K562 (cell line): Measurements from ENCODE around the gene RUFY2.

Source experiments
- ELF4 ChIP-seq: fragments of 450-650 bp; formaldehyde crosslinking; IDR thresholded peaks from 2 replicates; pipeline ENCODE4 v1.4.0; 2022; ENCODE audit warnings: missing genetic modification characterization
- FOXA1 ChIP-seq: fragments of 450-650 bp; IDR thresholded peaks from 2 replicates; pipeline ENCODE4 v1.6.1; 2016; ENCODE audit warnings: mild to moderate bottlenecking, borderline replicate concordance
- FOXJ3 ChIP-seq: sonication (generic); formaldehyde crosslinking; IDR thresholded peaks from 2 replicates; pipeline ENCODE4 v1.4.0; 2020; ENCODE audit warnings: mild to moderate bottlenecking, missing genetic modification reagents
- JUND ChIP-seq, 2 experiments: IDR thresholded peaks; 2 replicates in 1 of 2; 3 replicates in 1 of 2; pipeline ENCODE4 v1.6.1; 2011; ENCODE audit warnings: borderline replicate concordance in 2 of 2, low read depth in 2 of 2, low read length in 2 of 2, improper control_type of control experiment in 1 of 2, missing biosample characterization in 1 of 2, missing genetic modification characterization in 1 of 2, missing genetic modification reagents in 1 of 2
- MXI1 ChIP-seq: IDR thresholded peaks from 2 replicates; pipeline ENCODE4 v1.6.1; 2011; ENCODE audit warnings: low read depth, mild to moderate bottlenecking, improper control_type of control experiment, low read length
- PHF8 ChIP-seq: fragments of 200-600 bp; sonication (generic); IDR thresholded peaks from 2 replicates; pipeline ENCODE4 v1.6.1; 2012; ENCODE audit warnings: mixed run types, mild to moderate bottlenecking, inconsistent platforms, low read length, moderate library complexity, borderline replicate concordance
- RCOR1 ChIP-seq, 2 experiments: IDR thresholded peaks; 2 replicates each; pipeline ENCODE4 v1.6.1; 2012; ENCODE audit warnings: low read depth in 2 of 2, low read length in 2 of 2, borderline replicate concordance in 1 of 2, improper control_type of control experiment in 1 of 2
- ZKSCAN8 ChIP-seq: fragments of 200-800 bp; sonication (Bioruptor generic); IDR thresholded peaks from 2 replicates; pipeline ENCODE4 v1.6.1; 2016; ENCODE audit warnings: missing genetic modification characterization, missing compliant biosample characterization
- ZNF140 ChIP-seq: fragments of 250-450 bp; sonication (Bioruptor Pico); IDR thresholded peaks from 2 replicates; pipeline ENCODE4 v1.8.0; 2021; ENCODE audit warnings: moderate library complexity, mild to moderate bottlenecking, inconsistent platforms
- ZNF277 ChIP-seq: fragments of 250-450 bp; sonication (Bioruptor Pico); IDR thresholded peaks from 2 replicates; pipeline ENCODE4 v1.8.0; 2022; ENCODE audit warnings: inconsistent platforms, mild to moderate bottlenecking, moderate library complexity, borderline replicate concordance
- ZNF512 ChIP-seq: IDR thresholded peaks from 2 replicates; pipeline ENCODE4 v1.6.1; 2016; ENCODE audit warnings: missing genetic modification characterization, missing compliant biosample characterization

DNA sequence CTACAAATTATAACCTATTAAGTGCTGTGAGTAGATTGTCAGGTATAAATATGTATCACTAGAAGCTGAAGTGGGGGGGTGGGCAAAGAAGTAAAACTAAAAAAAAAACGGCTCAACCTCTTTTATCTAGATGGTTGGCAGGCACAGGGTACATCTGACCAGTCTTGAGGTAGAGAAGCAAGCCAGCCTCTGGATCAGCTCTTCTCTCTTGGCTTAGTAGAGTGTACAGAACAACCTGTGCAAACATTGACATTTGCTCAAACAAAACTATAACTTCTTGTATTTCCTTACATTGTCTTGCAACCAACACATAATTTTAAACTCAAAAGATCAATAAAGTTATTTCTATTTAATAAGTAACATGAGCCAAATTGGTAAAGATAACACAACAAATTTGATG is 39.1 kb upstream of the RUFY2 start:
- TF ChIP-seq FOXA1 (no peak), RCOR1 (IDR thresholded peaks at IDR 0.05; ENCODE audit: borderline replicate concordance in 1 of 2, low read depth in 2 of 2, low read length in 2 of 2) (no peak), MXI1 (no peak), ZNF512 (no peak), ELF4 (CRISPR knock-in tag) (no peak), FOXJ3 (no peak), JUND (IDR thresholded peaks at IDR 0.05; ENCODE audit: borderline replicate concordance, low read depth, low read length) (no peak), JUND (tag; IDR thresholded peaks at IDR 0.05; ENCODE audit: borderline replicate concordance, low read depth, low read length) (no peak), ZKSCAN8 (CRISPR knock-in tag) (no peak), PHF8 (no peak), ZNF277 (no peak), ZNF140 (CRISPR knock-in tag) (no peak)
